ENCODE measurements around the gene ARPC2.

DNA sequence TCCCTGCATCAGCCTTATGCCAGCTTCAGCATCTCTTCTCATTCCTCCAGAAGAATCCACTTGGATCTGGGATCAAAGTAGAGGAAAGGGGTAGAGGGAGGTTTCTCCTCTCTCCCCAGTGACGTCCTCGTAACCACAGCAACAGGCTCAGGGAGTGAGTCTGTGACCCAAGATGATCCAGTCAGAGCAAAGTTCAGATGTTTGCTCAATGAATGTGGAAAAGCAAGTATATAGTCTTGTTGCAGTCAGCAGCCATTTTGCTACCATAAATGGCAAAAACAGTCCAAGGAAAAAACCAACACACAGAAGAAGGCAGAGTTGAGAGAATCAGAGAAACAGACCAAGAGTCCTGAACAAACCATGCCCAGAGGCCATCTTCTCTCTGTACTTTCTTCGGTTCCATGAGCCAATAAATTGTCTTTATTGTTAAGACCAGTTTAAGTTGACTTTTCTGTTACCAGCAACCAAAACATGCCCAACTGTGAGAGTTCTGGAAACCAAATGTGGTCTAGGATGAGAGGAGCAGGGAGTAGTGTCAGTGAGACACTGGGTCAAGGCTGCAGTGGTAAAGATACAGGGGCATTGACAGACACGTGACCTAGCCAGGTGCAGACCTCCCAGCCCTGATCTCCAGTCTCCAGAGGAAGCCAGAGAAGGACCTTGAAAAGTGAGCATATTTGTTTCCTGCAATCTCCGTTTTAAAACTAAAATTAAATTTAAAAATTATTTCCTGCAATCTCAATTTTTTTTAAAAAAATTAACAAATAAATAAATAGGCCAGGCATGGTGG is 47.0 kb upstream of the ARPC2 start:
- TF ChIP-seq, protein P1, sequence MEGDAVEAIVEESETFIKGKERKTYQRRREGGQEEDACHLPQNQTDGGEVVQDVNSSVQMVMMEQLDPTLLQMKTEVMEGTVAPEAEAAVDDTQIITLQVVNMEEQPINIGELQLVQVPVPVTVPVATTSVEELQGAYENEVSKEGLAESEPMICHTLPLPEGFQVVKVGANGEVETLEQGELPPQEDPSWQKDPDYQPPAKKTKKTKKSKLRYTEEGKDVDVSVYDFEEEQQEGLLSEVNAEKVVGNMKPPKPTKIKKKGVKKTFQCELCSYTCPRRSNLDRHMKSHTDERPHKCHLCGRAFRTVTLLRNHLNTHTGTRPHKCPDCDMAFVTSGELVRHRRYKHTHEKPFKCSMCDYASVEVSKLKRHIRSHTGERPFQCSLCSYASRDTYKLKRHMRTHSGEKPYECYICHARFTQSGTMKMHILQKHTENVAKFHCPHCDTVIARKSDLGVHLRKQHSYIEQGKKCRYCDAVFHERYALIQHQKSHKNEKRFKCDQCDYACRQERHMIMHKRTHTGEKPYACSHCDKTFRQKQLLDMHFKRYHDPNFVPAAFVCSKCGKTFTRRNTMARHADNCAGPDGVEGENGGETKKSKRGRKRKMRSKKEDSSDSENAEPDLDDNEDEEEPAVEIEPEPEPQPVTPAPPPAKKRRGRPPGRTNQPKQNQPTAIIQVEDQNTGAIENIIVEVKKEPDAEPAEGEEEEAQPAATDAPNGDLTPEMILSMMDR (IDR thresholded peaks at IDR 0.05 in 2 of 3, conservative IDR thresholded peaks at IDR 0.05 in 1 of 3; ENCODE audit: borderline replicate concordance in 1 of 3, insufficient read depth in 1 of 3, low read depth in 2 of 3, low read length in 2 of 3): no peak
- TF ChIP-seq SP1 (IDR thresholded peaks at IDR 0.05; ENCODE audit: low read depth) (no peak), EZH2 (IDR thresholded peaks at IDR 0.05) (no peak), CEBPB (IDR thresholded peaks at IDR 0.05; ENCODE audit: low read depth) (no peak), POLR2AphosphoS5 (IDR thresholded peaks at IDR 0.05; ENCODE audit: low read depth, low read length) (no peak), SIN3A (IDR thresholded peaks at IDR 0.05; ENCODE audit: low read depth) (no peak), EGR1 (IDR thresholded peaks at IDR 0.05; ENCODE audit: low read depth) (no peak)

All from HCT116 (cell line).